Neutrophil (primary cell): ENCODE measurements around the gene SPACA4.

Experiments used
- H3K27ac ChIP-seq: fragments of 200-600 bp; sonication (generic); 2 replicates; pipeline ENCODE4 v1.5.1; 2016; ENCODE audit warnings: mild to moderate bottlenecking, moderate library complexity
- H3K27me3 ChIP-seq: fragments of 200-600 bp; sonication (generic); 2 replicates; pipeline ENCODE4 v1.6.0; 2016; ENCODE audit warnings: mild to moderate bottlenecking
- H3K36me3 ChIP-seq: fragments of 200-600 bp; sonication (generic); 2 replicates; pipeline ENCODE4 v1.5.1; 2017
- H3K4me1 ChIP-seq, 2 experiments: fragments of 200-600 bp in 1 of 2; sonication (generic) in 1 of 2; 1 replicate in 1 of 2; 2 replicates in 1 of 2; pipeline versions ENCODE4 v1.5.1 to v1.6.1; 2013 to 2016; ENCODE audit warnings: low read depth in 1 of 2, low read length in 1 of 2, mild to moderate bottlenecking in 1 of 2, moderate library complexity in 1 of 2; ENCODE audit not compliant: control insufficient read depth in 1 of 2, insufficient read depth in 1 of 2
- H3K4me3 ChIP-seq, 2 experiments: fragments of 200-600 bp in 1 of 2; sonication (generic) in 1 of 2; 1 replicate in 1 of 2; 2 replicates in 1 of 2; pipeline ENCODE4 v1.5.1; 2013 to 2016; ENCODE audit warnings: low read depth in 1 of 2, low read length in 1 of 2, mild to moderate bottlenecking in 1 of 2, moderate library complexity in 1 of 2
- H3K9me3 ChIP-seq: fragments of 200-600 bp; sonication (generic); 2 replicates; pipeline ENCODE4 v1.5.1; 2016
- TF ChIP-seq, protein P1 (sequence below): fragments of 200-600 bp; sonication (generic); IDR thresholded peaks from 2 replicates; pipeline ENCODE4 v1.5.1; 2016; ENCODE audit warnings: antibody characterized with exemption

Gene SPACA4, protein sequence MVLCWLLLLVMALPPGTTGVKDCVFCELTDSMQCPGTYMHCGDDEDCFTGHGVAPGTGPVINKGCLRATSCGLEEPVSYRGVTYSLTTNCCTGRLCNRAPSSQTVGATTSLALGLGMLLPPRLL

DNA sequence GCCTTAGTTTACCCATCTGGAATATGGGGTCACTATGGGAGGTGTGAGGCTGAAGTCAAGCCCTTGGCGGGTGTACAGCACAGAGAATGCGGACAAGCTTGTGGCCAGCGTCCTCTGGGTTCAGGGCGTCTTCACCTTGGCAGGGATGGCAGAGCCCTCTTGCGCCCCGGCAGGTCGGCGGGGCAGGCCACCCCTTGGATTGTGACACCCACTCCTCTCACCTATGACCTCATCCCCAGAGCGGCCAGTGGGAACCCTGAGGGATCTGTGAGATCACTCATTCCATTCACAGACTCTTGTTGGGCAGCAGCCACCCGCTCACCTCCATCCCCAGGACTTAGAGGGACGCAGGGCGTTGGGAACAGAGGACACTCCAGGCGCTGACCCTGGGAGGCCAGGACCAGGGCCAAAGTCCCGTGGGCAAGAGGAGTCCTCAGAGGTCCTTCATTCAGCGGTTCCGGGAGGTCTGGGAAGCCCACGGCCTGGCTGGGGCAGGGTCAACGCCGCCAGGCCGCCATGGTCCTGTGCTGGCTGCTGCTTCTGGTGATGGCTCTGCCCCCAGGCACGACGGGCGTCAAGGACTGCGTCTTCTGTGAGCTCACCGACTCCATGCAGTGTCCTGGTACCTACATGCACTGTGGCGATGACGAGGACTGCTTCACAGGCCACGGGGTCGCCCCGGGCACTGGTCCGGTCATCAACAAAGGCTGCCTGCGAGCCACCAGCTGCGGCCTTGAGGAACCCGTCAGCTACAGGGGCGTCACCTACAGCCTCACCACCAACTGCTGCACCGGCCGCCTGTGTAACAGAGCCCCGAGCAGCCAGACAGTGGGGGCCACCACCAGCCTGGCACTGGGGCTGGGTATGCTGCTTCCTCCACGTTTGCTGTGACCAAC, at the start of gene SPACA4:
SPACA4 (plus strand) TSS at position 280 of the 896 bp plus-strand sequence; CDS start at position 517, 237 bp downstream.
- Histone ChIP-seq H3K36me3 (no peaks in the 10 kb centered on the region), H3K9me3 (no peaks in the 10 kb centered on the region), H3K4me3 (no peak within 1 kb of the TSS), H3K4me1 (no peaks in the 10 kb centered on the region), H3K27ac (no peak within 1 kb of the TSS), H3K27me3 (no peaks in the 10 kb centered on the region)
- TF ChIP-seq, protein P1, sequence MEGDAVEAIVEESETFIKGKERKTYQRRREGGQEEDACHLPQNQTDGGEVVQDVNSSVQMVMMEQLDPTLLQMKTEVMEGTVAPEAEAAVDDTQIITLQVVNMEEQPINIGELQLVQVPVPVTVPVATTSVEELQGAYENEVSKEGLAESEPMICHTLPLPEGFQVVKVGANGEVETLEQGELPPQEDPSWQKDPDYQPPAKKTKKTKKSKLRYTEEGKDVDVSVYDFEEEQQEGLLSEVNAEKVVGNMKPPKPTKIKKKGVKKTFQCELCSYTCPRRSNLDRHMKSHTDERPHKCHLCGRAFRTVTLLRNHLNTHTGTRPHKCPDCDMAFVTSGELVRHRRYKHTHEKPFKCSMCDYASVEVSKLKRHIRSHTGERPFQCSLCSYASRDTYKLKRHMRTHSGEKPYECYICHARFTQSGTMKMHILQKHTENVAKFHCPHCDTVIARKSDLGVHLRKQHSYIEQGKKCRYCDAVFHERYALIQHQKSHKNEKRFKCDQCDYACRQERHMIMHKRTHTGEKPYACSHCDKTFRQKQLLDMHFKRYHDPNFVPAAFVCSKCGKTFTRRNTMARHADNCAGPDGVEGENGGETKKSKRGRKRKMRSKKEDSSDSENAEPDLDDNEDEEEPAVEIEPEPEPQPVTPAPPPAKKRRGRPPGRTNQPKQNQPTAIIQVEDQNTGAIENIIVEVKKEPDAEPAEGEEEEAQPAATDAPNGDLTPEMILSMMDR, result no peak

DNA sequence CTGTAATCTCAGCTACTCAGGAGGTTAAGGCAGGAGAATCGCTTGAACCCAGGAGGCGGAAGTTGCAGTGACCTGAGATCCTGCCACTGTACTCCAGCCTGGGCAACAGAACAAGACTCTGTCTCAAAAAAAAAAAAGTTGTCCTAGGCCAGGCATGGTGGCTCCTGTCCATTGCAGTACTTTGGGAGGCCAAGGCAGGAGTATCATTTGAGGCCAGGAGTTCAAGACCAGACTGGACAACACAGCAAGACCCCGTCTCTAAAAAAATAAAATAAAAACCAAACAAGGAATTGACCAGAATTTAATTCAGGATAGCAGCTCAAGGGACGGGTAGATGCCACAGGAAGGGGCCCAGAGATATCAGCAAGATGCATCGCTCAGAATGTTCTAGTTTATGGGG, 49.7 kb upstream of the SPACA4 start:
- H3K27ac ChIP-seq, result no peak overlapping the region

DNA sequence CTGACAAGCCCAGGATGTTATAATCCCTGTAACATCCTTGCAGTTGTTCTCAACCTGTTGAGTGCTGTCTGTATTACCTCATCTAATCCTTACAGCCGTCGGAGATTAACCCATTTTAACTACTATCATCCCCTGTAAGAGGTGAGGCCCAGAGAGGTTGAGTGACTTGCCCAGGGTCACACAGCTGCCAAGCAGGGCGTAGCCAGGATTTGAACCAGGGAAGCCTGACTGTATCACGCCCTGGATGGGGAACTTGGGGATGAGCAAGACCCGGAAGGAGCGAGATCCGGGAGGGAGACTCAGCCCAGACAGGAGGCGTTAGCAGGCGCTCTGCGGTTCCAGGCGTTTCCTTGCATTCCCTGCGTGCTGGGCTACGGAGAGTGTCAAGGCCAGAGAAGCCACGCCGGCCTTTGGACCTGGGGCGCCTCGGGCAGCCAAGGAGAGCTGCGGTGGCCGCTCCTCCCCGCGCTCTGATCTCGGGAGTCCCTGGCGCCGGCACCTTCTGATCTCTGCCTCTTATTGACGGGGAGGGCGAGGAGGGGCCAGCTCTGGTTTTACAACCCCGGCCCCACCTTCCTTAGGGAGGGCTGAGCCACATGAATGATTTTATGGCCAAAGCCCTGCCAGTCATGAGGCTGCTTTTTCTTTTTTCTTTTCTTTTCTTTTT, 48.4 kb upstream of the SPACA4 start:
- no peak overlapping the region for H3K27ac ChIP-seq
- H3K4me1 ChIP-seq, result peaks cover 0 to 3% of the 10 kb centered on the region in 2 experiments
- no peaks in the 10 kb centered on the region for H3K36me3 ChIP-seq
- TF ChIP-seq, protein P1, result no peak
- H3K4me3 ChIP-seq, result no peak overlapping the region
- no peaks in the 10 kb centered on the region for H3K9me3 ChIP-seq
- H3K27me3 ChIP-seq, result peaks cover 13% of the 10 kb centered on the region

More for the DNA sequence above, 49.7 kb upstream of the SPACA4 start:
- TF ChIP-seq, protein P1, result no peak
- Histone ChIP-seq H3K4me3 (no peak overlapping the region), H3K27me3 (peaks cover 13% of the 10 kb centered on the region), H3K36me3 (no peaks in the 10 kb centered on the region), H3K9me3 (no peaks in the 10 kb centered on the region), H3K4me1 (peaks cover 0 to 3% of the 10 kb centered on the region in 2 experiments)

DNA sequence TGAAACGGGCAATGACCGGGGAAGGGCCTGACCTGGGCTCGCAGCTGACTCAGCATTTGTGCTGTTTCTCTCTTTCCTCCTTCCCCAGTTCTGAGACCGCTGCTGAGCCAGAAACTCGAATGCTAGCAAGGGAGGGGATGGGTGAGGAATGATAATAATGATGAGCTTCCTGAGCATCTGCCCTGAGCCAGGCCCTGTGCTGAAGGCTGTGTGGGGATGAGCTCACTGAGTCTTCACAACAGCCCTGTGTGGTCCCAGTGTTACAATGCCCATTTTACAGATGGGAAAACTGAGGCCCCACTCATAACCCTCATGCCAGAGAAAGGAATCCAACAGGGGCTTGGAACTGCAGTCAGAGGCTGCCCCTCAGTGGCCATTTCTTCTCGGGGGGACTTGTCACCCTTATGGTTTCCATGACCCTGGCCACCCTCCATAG, 46.4 kb upstream of the SPACA4 start:
- no peaks in the 10 kb centered on the region for H3K36me3 ChIP-seq
- TF ChIP-seq, protein P1, result no peak
- H3K4me1 ChIP-seq, result peaks cover 0 to 6% of the 10 kb centered on the region in 2 experiments
- H3K4me3 ChIP-seq, result no peak overlapping the region
- H3K27ac ChIP-seq, result no peak overlapping the region
- H3K27me3 ChIP-seq, result peaks cover 13% of the 10 kb centered on the region
- no peaks in the 10 kb centered on the region for H3K9me3 ChIP-seq

DNA sequence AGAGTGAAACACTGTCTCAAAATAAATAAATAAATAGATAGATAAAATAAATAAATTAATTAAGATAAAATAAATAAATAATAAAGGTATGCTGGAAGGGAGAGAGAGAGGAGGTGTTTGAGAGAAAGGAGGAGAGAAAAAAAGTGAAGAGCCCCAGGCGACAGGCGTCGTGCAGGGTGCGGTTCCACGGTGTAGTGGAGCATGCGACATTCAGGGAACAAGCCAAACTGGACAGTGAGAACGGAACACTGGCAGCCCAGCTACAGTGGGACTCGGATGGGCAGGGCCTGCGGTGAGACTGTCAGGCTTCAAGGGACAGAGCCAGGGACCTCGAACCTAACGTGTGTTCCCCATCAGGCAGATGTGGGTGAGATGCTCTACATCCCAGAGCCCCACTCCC, 45.1 kb upstream of the SPACA4 start:
- Histone ChIP-seq H3K9me3 (no peaks in the 10 kb centered on the region), H3K4me3 (no peak overlapping the region), H3K27ac (no peak overlapping the region), H3K36me3 (no peaks in the 10 kb centered on the region), H3K27me3 (peaks cover 13% of the 10 kb centered on the region), H3K4me1 (peaks cover 0 to 6% of the 10 kb centered on the region in 2 experiments)
- TF ChIP-seq, protein P1, result no peak
